Peyer's patch (tissue), 4 donors: ENCODE results near the gene NOVA2.
"Not testable (repeated sequence)": the region's sequence is repeated elsewhere in the genome, so short reads cannot be mapped to it uniquely, and the experiment has no call there.

Experiments
- CTCF ChIP-seq, 6 experiments: fragments of 450-650 bp in 4 of 6; fragments of 200-600 bp in 2 of 6; sonication (generic) in 1 of 6; IDR thresholded peaks; one replicate each; pipeline ENCODE4 v1.5.1; 2017 to 2019; ENCODE audit warnings: antibody characterized with exemption in 6 of 6, mild to moderate bottlenecking in 3 of 6, moderate library complexity in 1 of 6
- POLR2A ChIP-seq, 2 donors: fragments of 450-650 bp; IDR thresholded peaks; one replicate each; pipeline ENCODE4 v1.5.1; 2017; ENCODE audit warnings: antibody characterized with exemption in 2 of 2, mild to moderate bottlenecking in 2 of 2, moderate library complexity in 2 of 2

DNA sequence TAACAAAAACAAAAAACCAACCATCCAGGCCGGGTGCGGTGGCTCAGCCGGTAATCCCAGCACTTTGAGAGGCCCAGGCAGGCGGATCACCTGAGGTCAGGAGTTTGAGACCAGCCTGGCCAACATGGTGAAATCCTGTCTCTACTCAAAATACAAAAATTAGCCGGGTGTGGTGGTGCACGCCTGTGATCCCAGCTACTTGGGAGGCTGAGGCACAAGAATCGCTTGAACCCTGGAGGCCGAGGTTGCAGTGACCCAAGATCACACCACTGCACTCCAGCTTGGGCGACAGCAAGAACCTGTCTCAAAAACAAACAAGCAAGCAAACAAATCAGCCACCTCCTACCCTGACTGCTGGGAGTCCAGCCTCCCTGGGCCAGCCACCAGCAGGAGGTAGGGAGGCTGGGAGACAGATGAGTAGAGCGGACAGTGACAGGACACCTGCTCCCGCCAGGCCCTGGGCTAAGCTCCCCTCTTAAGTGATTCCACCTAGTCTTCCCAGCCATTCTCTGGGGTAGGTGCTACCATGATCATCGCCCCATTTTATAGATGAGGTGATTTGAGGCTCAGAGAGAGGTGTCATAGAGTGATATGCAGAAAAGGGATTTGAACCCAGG is 77.6 kb downstream of the NOVA2 start:
- not testable (repeated sequence) for TF ChIP-seq CTCF, POLR2A (IDR thresholded peaks at IDR 0.05)
